ENCODE results near the gene SLC6A19.

The SLC6A19 gene

GRCh38 chr5:1245905-1246576 lies 44.6 kb downstream of the SLC6A19 start:
- no peak for DNase-seq (ENCODE audit: low spot score)

GRCh38 chr5:1246711-1247431 lies 45.5 kb downstream of the SLC6A19 start:
- no peak for DNase-seq (ENCODE audit: low spot score)

- no peak for DNase-seq (ENCODE audit: low spot score)
These were observed 46.4 kb downstream of the SLC6A19 start for GRCh38 chr5:1247811-1248210.

GRCh38 chr5:1249366-1250280 lies 48.2 kb downstream of the SLC6A19 start:
- DNase-seq (ENCODE audit: low spot score), result no peak

DNA sequence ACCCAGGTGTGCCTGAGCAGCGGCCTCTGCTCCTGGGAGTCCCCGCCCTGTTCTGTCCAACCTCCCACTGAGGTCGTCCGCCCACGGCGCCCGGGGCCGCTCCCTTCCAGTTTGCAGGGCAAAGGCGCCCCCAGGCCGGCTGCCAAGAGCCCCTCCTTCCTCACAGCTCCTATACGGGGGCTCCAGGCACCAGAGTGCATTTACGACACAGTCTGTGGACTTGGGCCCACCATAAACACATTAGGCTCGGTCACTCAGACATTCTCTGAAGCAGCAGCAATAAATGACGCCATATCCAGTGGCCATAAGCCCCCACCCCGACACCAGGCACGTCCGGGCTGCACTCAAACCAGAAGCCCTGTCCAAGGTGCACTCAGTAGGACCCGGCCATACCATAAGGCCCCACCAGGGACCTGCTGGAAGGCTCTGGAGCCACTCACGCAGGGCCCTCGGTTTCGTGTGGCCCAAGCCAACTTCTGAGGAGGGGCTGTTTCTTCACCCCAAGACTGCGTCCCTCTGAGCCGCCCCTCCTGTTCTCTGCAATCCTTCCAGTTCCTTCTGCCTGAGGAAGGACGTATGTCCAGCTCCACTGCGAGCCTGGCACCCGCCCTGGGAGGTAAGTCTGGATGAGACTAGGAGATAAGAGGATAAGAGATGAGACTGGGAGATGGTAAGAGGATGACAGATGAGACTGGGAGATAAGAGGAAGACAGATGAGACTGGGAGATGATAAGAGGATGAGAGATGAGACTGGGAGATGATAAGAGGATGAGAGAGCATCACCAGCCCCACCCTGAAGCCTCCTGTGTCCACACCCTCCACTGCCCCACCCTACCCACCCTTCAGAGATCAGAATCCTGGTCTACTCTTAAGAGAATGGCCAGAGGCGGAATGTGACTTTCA lies 50.5 kb downstream of the SLC6A19 start:
- DNase-seq (ENCODE audit: low spot score), result no peak

DNA sequence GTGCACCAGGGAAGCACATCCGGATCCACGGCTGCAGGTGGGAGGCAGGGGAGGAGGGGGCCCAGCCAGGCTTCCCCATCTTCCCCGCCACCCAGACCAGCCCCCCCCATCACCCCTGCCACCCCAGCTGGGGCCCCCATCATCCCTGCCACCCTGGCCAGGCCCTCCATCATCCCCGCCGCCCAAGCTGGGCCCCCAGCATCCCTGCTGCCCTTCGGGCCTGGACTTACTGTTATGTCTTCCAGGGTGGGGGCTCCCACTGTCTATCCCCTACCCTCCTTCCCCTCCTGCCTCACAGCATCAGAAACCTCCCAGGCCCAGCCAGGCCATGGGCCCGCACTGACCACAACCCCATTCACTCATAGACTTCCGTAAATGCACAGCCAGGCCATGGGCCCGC lies 51.3 kb downstream of the SLC6A19 start:
- no peak for DNase-seq (ENCODE audit: low spot score)

- no peak for DNase-seq (ENCODE audit: low spot score)
These were observed 52.2 kb downstream of the SLC6A19 start for GRCh38 chr5:1253456-1254105.

DNA sequence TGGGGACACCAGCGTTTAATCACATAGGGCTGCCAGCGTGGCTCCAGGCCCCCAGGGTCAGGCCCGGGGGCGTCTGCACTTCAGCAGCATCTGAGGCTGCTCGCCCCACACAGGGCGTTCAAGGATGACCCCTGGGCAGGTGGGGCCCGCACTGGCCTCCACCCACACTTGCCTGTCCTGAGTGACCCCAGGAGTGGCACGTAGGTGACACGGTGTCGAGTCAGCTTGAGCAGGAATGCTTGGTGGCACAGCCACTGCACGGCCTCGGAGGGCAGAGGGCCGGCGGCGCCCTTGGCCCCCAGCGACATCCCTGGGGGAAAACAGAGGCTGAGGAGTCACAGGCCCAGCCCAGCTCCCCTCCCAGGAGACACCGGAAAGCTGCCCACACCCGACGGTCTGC lies 52.8 kb downstream of the SLC6A19 start:
- no peak for DNase-seq (ENCODE audit: low spot score)

DNA sequence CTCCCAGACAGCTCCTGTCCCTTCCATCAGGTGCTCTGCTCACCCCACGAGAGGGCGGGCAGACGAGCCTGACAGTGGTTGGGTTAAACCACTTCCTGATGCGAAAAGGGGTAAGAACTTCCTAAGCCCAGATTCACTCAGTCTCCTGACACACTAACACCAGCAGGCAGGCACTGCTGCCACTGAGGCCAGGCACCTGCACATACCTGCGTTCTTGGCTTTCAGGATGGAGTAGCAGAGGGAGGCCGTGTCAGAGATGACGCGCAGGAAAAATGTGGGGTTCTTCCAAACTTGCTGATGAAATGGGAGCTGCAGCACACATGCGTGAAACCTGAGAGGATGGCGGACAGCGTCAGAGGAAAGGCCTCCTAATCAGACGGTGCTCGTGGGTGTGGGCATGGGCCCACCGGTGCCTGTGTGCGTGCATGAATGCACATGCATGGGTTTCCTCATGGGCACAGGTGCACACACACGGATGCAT lies 53.7 kb downstream of the SLC6A19 start:
- DNase-seq (ENCODE audit: low spot score), result no peak

DNA sequence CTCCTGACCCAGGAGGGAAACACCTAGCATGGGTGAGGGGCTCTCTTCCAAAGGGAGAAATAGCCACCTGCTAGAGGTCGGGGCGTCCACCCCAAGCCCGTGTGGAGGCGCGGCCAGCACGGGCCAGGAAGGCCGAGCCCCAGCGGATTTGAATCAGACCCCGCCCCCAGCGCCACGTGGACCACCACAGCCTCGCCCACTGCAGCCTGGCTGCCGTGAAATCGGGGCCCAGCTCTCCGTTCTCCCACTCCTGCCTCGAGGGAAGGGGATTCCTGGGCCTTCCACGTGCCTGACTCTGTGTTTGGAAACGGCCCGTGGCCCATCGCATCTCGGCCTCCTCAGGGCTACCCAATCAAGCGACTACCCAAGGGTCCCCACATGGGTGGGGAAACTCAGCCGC lies 55.4 kb downstream of the SLC6A19 start:
- DNase-seq (ENCODE audit: low spot score), result no peak

DNA sequence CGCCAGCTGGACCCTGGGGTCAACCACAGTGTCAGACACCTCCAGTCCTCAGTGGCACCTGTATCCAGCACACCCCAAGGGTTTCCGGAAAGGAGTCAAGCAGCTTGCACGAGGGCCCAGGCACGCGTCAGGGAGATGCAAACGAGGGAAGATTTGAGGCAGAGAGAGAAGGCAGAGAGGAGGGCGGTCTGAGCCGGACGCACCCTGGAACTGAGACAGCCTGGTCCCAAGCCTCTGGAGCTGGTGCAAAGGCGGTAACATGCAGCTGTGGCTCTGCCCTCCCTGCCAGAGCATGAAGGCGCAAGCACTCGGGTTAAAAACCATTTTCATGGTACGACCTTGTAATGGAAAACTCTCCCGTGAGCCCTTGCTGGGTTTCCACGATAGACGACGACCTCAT lies 56.0 kb downstream of the SLC6A19 start:
- no peak for DNase-seq (ENCODE audit: low spot score)

DNA sequence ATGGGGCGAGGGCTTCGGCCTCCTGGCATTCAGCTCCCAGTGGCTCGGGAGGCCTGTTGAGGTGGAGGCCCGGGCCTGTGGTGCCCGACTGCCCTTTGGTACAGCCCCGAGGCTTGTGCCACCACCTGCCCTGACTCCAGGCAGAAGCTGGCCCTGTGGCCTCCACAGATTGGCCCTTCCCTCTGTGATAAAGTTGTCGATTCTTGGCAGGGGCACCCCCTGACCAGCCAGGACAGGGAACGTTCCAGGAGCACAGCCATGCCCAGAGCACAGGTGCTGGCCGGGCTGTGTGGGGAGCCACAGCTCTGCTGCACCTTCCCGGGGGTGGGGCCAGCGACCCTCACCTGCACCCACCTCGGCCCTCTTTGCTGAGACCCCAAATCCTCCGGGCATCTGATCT lies 56.4 kb downstream of the SLC6A19 start:
- DNase-seq (ENCODE audit: low spot score), result no peak

GRCh38 chr5:1259806-1260480 lies 58.5 kb downstream of the SLC6A19 start:
- no peak for DNase-seq (ENCODE audit: low spot score)

- no peak for DNase-seq (ENCODE audit: low spot score)
These were observed 60.2 kb downstream of the SLC6A19 start for GRCh38 chr5:1261643-1262042.

DNA sequence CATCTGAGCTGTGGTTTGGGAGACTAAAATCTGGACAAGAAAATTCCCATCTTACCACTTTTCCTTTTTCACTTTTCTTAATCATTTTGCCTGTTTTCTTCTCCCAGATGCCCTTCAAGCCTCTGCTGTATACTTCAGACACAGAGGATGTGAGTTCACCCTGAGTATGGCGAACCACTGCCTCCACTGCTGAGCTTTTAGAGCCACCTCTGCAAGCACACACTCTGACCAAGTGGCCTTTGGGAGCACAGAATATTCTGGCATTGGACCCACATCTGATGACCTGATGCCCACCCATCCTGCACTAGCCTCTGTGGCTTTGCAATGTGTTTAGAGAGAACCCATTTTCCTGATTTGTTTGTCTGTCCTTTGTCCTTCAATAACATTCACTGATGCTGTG lies 61.0 kb downstream of the SLC6A19 start:
- no peak for DNase-seq (ENCODE audit: low spot score)

DNA sequence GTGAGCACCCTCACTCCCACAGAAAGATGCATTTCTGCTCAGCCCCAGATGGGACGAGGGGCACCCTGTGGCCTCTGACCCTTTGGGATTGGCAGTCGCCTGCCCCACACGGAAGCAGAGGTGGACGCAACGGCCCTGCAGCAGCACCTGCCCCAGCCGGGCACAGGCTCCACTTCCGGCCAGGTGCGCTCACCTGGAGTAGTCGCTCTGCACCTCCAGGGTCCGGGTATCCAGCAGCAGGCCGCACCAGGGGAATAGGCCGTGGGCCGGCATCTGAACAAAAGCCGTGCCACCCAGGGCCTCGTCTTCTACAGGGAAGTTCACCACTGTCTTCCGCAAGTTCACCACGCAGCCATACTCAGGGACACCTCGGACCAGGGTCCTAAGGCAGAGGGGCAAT lies 62.8 kb downstream of the SLC6A19 start:
- DNase-seq (ENCODE audit: low spot score), result no peak

DNA sequence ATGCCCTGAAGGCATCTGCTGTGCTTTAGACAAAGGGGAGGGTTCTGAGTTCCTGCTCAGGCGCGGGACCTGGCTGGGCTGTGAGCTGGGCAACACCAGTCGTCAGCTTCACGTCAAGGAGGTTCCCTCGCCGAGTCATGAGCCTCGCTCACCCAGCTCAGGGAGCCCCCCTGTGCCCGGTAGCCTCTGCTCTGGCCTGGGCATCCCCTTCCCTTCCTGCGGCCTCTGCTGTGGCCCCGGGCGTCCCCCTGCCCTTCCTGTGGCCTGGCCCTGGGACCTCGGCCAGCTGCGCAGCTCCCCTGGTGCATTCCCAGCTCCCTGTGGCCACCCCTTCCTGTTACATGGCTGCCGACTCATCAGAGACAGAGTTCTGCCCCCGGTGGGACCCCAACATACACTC lies 63.6 kb downstream of the SLC6A19 start:
- DNase-seq (ENCODE audit: low spot score), result no peak

DNA sequence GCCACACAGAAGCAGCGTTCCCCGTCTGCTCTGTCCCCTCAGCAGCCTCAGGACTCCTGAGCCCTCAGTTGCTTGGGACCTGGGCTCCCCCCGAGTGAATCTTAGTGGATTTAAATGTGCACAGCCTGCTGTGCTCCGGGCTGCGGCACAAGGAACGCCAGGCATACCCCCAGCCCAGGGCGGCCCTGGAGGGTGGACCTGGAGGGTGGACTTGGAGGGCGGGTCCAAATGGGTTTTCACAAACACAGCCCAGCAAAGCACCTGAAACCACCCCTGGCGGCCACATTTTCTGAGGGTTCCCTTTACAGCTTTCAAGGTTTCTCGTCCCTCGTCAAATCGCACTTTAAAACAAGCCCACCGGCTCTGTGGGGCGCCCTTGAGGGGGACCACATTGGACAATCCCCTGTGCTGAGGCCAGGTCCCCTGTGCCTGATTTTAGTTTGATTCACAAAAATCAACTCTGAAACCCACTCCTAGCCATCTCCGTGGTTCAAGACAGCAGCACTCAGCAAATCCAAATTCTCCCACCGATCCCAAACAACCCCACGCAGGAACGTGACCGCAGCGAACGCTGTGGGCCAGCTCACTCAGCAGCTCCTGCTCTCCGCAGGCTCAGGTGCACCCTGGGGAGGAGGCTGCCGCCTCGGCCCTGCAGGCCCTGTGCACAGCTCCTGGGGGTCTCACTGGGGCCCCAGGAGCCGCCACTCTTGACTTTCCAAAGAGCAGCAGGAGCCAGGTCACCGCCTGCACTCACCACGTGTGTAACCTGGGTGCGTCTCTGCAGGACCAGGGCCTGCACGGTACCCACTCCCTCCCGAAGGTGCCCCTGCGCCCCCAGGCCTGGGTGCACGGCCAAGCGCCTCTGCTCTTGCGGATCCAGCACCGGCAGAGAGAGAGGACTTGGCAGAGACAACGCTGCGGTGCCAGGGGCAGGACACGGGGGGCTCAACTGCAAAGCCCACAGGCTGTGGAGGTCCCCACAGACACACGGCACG lies 64.4 kb downstream of the SLC6A19 start:
- DNase-seq (ENCODE audit: low spot score), result no peak

DNA sequence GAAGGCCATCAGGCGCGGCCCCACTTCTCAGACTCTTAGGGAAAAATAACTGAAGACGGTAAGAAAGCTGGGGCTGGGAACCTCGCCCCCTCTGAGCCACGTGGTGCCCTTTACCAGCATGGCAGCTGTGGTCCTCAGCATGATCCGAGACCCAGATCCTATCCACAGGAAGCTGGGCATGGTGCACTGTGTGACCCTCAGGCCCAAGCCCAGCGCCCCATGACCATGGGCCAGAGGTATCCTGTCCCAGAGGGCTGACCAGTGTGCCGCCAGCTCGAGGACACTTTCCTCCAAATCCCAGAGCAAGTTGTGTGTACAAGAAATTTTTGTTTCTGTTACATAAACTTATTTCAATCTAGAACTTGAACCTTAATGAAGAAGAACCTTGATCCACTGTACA lies 65.4 kb downstream of the SLC6A19 start:
- no peak for DNase-seq (ENCODE audit: low spot score)
